ENCODE results near the gene DKC1.

DKC1 gene

GRCh38 chrX:154762537-154763296 is at the start of gene DKC1:
DKC1 (plus strand) TSS chrX:154762864; CDS start chrX:154762966, 102 bp downstream.
- peak within 1 kb of the TSS; percentile 70 for H3K4me3 ChIP-seq (ENCODE audit: low read depth, low read length)
- peak; percentile 81 for DNase-seq (ENCODE audit: low read depth)

GRCh38 chrX:154714925-154715324 is 47.7 kb upstream of the DKC1 start:
- DNase-seq (ENCODE audit: low read depth): no peak
- H3K4me3 ChIP-seq (ENCODE audit: low read depth, low read length): no peak overlapping the region

- H3K4me3 ChIP-seq (ENCODE audit: low read depth, low read length): no peak overlapping the region
- no peak for DNase-seq (ENCODE audit: low read depth)
These were observed 46.8 kb upstream of the DKC1 start for GRCh38 chrX:154715825-154716224.

- DNase-seq (ENCODE audit: low read depth): peak; percentile 64
- no peak overlapping the region for H3K4me3 ChIP-seq (ENCODE audit: low read depth, low read length)
These were observed 44.8 kb upstream of the DKC1 start for GRCh38 chrX:154717824-154718223.

GRCh38 chrX:154718616-154719015 is 44.0 kb upstream of the DKC1 start:
- H3K4me3 ChIP-seq (ENCODE audit: low read depth, low read length): no peak overlapping the region
- no peak for DNase-seq (ENCODE audit: low read depth)

- H3K4me3 ChIP-seq (ENCODE audit: low read depth, low read length): no peak overlapping the region
- DNase-seq (ENCODE audit: low read depth): peak; percentile 77
These were observed 43.5 kb upstream of the DKC1 start for GRCh38 chrX:154719132-154719675.

GRCh38 chrX:154720067-154720466 is 42.6 kb upstream of the DKC1 start:
- no peak overlapping the region for H3K4me3 ChIP-seq (ENCODE audit: low read depth, low read length)
- DNase-seq (ENCODE audit: low read depth): no peak

- H3K4me3 ChIP-seq (ENCODE audit: low read depth, low read length): no peak overlapping the region
- no peak for DNase-seq (ENCODE audit: low read depth)
These were observed 41.5 kb upstream of the DKC1 start for GRCh38 chrX:154721155-154721554.

- DNase-seq (ENCODE audit: low read depth): no peak
- H3K4me3 ChIP-seq (ENCODE audit: low read depth, low read length): no peak overlapping the region
These were observed 37.5 kb upstream of the DKC1 start for GRCh38 chrX:154724993-154725756.

GRCh38 chrX:154727418-154727817 is 35.2 kb upstream of the DKC1 start:
- no peak overlapping the region for H3K4me3 ChIP-seq (ENCODE audit: low read depth, low read length)
- no peak for DNase-seq (ENCODE audit: low read depth)

- DNase-seq (ENCODE audit: low read depth): no peak
- no peak overlapping the region for H3K4me3 ChIP-seq (ENCODE audit: low read depth, low read length)
These were observed 34.8 kb upstream of the DKC1 start for GRCh38 chrX:154727871-154728270.

- DNase-seq (ENCODE audit: low read depth): no peak
- H3K4me3 ChIP-seq (ENCODE audit: low read depth, low read length): no peak overlapping the region
These were observed 34.1 kb upstream of the DKC1 start for GRCh38 chrX:154728431-154729190.

- DNase-seq (ENCODE audit: low read depth): no peak
- no peak overlapping the region for H3K4me3 ChIP-seq (ENCODE audit: low read depth, low read length)
These were observed 33.2 kb upstream of the DKC1 start for GRCh38 chrX:154729439-154729838.

GRCh38 chrX:154730253-154730891 is 32.3 kb upstream of the DKC1 start:
- H3K4me3 ChIP-seq (ENCODE audit: low read depth, low read length): no peak overlapping the region
- no peak for DNase-seq (ENCODE audit: low read depth)

GRCh38 chrX:154731184-154731583 is 31.5 kb upstream of the DKC1 start:
- H3K4me3 ChIP-seq (ENCODE audit: low read depth, low read length): no peak overlapping the region
- DNase-seq (ENCODE audit: low read depth): no peak

GRCh38 chrX:154731881-154732280 is 30.8 kb upstream of the DKC1 start:
- no peak for DNase-seq (ENCODE audit: low read depth)
- H3K4me3 ChIP-seq (ENCODE audit: low read depth, low read length): no peak overlapping the region

GRCh38 chrX:154732421-154733065 is 30.1 kb upstream of the DKC1 start:
- DNase-seq (ENCODE audit: low read depth): no peak
- no peak overlapping the region for H3K4me3 ChIP-seq (ENCODE audit: low read depth, low read length)

GRCh38 chrX:154733066-154733425 is 29.6 kb upstream of the DKC1 start:
- no peak for DNase-seq (ENCODE audit: low read depth)
- H3K4me3 ChIP-seq (ENCODE audit: low read depth, low read length): no peak overlapping the region
